GM18519 (cell line): ENCODE data around the gene PARVB.
"Not testable (repeated sequence)": the region's sequence is repeated elsewhere in the genome, so short reads cannot be mapped to it uniquely, and the experiment has no call there.

ENCODE experiments used
- ATAC-seq: cut with Tn5 transposase; IDR thresholded peaks from one replicate; pipeline ENCODE4 v1.9.1; 2021; ENCODE audit warnings: mild to moderate bottlenecking, moderate library complexity; ENCODE audit not compliant: unreplicated experiment, low FRiP score

The PARVB gene

DNA sequence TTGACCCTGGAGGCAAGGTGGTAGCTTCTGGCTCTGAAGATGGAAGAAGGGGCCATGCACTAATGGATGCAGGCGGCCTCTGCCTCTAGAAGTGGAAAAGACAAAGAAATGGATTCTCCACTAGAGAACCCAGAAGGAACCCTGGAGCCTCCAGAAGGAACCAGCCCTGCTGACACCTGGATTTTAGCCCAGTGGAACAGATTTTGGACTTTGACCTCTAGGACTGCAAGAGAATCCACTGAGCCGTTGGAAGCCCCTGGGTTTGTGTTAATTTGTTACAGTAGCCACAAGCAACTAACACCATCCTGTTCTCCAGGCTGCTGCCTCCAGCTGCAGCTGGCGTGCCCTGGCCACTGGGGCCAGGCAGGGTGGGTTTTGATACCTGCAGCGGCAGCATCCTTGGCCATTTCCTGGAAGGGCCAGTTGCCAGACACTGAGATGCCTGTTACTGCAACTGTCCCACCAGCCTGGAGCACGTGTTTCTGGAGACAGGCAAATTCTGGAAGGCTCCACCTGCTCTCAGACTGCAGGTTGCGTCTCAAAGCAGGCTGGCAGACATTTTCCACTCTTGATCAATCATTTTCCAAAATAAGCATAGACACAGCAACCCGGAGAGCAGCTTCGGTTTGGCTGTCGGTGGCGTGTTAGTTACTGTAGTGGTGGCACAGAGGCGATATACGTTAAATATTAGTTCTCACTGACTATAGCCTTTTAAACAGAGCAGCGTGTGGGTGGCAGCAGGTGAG lies 79.8 kb downstream of the PARVB start:
- no peak for ATAC-seq

DNA sequence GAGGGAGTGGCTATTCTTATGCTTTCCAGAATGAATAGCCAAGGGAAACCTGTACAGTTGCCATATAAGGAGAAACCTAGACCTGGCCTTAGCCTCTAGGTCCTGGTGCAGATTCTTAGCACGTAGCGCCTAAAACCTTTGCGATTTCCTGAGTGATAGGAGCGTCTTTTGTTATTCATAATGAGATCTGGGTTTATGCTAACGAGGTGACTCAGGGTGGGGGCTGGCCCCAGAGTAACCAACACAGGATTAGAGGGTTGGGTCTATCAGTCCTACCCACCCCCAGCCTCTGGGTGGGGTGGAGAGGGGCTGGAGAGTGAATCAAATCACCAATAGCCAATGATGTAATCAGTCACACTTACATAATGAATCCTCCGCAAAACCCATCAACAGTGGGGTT lies 83.2 kb downstream of the PARVB start:
- no peak for ATAC-seq

DNA sequence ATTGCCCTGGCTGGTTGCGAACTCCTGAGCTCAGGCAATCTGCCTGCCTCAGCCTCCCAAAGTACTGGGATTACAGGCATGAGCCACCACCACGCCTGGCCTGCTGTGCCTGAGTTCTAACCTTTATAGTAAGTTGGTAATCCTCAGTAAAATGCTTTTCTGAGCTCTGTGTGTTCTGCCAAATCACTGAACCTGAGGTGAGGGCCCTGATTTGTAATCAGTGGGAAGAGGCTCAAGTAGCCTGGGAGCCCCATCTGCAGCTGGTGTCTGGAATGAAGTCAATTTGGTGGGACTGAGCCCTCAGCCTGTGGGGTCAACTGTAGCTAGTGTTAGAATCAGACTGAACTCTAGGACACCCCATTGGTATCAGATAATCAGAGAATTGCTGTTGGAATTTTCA lies 84.0 kb downstream of the PARVB start:
- ATAC-seq, result no peak

- no peak for ATAC-seq
Observed at GRCh38 chr22:44108806-44109385, 84.8 kb downstream of the PARVB start.

GRCh38 chr22:44109416-44109815 lies 85.3 kb downstream of the PARVB start:
- no peak for ATAC-seq

- ATAC-seq, result not testable (repeated sequence)
Observed at GRCh38 chr22:44110656-44111055, 86.6 kb downstream of the PARVB start.

DNA sequence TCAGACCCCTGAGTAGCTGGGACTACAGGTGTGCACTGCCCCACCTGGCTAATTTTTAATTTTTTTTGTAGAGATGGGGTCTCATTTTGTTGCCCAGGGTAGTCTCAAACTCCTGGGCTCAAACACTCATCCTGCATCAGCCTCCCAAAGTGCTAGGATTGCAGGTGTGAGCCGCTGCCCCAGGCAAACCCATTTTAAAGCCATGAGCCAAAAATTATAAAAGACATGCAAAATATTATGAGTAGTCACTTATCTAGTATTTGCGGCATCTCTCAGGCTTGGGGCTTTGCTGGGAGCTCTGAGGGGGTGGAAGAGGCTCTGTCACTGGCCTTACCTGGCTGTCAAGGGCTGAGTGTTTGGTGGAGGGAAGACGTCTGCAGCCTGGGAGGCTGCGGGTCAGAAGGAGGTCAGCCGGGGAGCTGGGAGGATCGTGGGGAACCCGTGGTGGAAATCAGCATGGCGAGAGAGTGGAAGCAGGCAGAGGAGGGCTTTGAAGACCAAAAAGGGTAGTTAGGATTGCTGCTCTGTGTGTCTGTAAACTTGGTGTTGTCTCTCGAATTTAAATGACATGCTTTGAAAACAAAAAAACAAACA lies 87.6 kb downstream of the PARVB start:
- no peak for ATAC-seq

GRCh38 chr22:44112191-44112590 lies 88.1 kb downstream of the PARVB start:
- ATAC-seq, result no peak

- no peak for ATAC-seq
Observed at GRCh38 chr22:44116331-44116730, 92.2 kb downstream of the PARVB start.

DNA sequence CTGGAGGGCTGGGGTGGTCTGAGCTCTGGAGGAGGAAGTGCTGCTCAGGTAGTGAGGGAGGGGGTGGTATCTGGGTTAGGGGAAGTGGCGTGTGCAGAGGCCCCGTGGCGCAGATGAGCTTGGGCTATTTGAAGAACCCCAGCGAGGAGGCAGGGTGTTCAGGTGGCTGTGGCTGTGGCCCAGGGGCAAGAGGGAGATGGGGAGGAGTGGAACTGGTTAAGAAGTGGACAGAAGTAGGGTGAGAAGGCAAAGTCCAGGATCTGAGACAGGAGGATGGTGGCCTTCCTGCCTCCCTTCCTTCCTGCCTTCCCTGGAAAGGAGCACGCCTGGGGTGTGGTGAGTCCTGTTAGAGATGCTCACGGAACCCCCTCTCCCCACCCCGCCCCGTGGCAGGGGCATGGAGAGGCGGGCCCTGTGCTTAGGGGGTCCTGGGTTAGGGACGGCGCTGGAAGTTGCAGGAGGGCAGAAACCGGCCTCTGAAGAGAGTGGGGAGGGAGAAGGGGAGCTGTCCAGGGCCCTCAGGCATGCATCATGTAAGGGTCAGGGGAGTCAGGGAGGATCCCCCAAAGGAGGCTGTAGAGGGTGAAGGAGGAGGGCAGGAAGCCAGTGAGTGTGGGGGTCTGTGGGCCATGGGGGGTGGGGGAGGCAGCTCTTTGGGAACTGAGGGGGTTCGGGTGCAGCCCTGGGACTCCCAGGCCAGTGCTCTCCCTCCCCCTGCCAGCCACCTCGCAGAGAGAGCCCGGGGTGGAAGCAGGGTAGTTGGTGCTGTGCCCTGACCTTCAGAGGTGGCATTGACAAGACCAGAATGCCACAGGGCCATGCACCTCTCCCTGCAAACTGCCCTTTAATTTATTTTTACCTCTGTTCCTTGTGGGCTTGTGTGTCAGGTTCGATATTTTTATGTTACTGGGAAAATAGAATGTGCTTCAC lies 92.9 kb downstream of the PARVB start:
- ATAC-seq, result no peak

DNA sequence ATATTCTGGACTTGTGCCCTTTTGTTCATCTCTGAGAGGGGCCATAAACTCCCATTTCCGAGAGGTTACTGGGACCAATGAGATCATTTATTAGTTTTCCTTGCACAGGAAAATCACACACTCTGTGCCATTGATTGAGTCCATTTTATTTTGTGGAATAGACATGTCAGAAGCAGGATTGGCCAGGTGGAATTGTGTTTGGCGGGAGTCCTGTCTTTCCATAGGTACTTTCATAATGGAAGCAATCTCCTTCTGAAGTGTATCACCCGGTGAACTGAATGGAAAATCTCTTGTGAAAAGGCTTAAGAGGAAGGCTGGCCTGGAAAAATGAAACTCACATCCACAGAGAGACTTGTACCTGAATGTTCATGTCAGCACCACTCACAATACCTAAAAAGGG lies 93.6 kb downstream of the PARVB start:
- ATAC-seq, result no peak

DNA sequence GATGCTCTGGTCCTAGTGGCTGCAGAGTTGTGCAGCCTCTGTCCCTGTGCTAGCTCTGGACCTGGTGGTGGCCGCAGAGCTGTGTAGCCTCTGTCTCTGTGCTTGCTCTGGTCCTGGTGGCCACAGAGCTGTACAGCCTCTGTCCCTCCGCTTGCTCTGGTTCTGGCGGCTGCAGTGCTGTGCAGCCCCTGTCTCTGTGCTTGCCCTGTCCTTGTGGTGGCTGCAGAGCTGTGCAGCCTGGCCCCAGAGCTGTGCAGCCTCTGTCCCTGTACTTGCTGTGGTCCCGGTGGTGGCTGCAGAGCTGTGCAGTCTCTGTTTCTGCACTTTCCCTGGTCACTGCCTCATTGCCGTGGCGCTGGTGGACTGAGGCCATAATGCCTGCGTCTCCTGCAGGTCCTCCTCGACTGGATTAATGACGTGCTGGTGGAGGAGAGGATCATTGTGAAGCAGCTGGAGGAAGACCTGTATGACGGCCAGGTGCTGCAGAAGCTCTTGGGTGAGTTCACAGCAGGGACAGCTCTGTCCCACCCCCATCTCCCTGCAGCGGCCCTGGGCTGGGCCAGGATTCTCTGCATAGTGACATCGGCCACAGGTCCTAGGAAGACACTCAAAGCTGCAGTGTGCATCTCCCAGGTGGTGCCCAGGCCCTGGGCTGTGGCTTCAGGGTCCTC lies 94.7 kb downstream of the PARVB start:
- ATAC-seq, result no peak

GRCh38 chr22:44119669-44120313 lies 95.7 kb downstream of the PARVB start:
- ATAC-seq, result no peak

DNA sequence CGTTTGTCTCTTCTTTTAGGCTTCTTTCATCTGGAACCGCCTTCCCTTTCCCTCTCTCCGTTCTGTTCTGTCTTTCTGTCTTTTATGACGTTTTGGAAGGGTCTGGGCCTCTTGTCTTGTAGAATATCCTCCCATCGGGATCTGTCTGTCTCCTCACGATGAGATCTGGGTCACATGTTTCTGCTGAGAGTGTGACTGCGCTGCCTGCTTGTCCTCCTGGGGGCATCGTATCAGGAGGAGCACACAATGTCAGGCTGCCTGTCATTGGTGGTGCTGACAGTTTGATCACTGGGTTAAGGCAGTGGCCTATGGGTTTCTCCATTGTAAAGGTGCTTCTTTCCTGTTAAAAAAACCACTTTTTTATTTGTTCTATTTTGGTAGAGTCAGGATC lies 96.2 kb downstream of the PARVB start:
- ATAC-seq, result no peak

DNA sequence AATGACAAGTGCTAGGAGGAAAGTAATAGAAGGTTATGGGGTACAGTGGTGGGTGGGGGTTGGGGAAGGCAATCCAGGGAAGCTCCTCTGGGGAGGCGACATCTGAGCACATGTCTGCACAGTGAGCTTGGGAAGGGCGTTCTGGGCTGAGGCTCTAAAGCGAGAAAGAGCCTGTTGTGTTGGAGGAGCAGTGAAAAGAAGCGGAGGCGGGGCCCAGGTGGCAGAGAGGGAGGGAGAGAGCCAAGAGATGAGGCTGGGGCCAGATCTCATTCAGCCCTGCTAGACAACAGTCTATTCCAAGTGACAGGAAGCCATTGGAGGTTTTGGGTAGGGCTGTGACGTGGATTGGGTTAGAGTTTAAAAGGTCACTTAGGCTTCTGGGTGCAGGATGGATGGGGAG lies 101.3 kb downstream of the PARVB start:
- no peak for ATAC-seq

GRCh38 chr22:44126807-44127206 lies 102.7 kb downstream of the PARVB start:
- no peak for ATAC-seq

- no peak for ATAC-seq
Observed at GRCh38 chr22:44127356-44127755, 103.3 kb downstream of the PARVB start.

GRCh38 chr22:44128958-44129618 lies 105.0 kb downstream of the PARVB start:
- ATAC-seq, result no peak

- no peak for ATAC-seq
Observed at GRCh38 chr22:44129619-44129976, 105.5 kb downstream of the PARVB start.
